ENCODE results near the gene NOSTRIN. TPM values are rescaled to one million over a fixed set of nuclear protein-coding genes. Genes with fewer than 3 reads are reported as not detected.
"Not testable (repeated sequence)": the region's sequence is repeated elsewhere in the genome, so short reads cannot be mapped to it uniquely, and the experiment has no call there.

The NOSTRIN gene
- total RNA-seq, 6 experiments from 2014 or later = 3.6 to 20.9 (median 9.0) TPM

DNA sequence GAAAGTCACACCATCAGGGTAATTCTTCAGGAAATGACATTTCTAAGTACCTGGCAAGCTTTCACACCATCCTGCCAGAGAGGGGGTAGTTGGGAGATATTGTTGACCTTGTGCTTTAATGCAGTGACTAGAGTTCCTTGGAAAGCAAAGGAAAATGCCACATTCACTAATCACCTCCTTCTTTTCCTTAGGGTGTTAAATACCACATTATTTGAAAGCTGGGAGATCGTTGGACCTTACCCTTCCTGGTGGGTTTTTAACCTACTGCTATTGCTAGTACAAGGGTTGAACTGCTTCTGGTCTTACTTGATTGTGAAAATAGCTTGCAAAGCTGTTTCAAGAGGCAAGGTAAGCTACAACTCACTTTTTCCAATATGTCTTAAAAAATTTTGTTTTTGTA lies 37.0 kb upstream of the NOSTRIN start:
- WGBS (ENCODE audit: insufficient coverage, low coverage, low lambda C conversion rate, missing lambda C conversion rate) = 73% methylated on average over 1 of the region's 1 CpG
- ATAC-seq (no peak), DNase-seq (no peak)
- Histone ChIP-seq H3K27me3 (no peaks in the 10 kb centered on the region), H3K4me3 (no peak overlapping the region), H3K4me1 (no peaks in the 10 kb centered on the region), H3K36me3 (peaks cover 0 to 3% (median 0%) of the 10 kb centered on the region in 4 donors), H3K9me3 (no peaks in the 10 kb centered on the region), H3K27ac (no peak overlapping the region)
- intact Hi-C loops (cut with DNase I) = no loop called here
- TF ChIP-seq POLR2A (IDR thresholded peaks at IDR 0.05) = no peak
- TF ChIP-seq, protein P1, sequence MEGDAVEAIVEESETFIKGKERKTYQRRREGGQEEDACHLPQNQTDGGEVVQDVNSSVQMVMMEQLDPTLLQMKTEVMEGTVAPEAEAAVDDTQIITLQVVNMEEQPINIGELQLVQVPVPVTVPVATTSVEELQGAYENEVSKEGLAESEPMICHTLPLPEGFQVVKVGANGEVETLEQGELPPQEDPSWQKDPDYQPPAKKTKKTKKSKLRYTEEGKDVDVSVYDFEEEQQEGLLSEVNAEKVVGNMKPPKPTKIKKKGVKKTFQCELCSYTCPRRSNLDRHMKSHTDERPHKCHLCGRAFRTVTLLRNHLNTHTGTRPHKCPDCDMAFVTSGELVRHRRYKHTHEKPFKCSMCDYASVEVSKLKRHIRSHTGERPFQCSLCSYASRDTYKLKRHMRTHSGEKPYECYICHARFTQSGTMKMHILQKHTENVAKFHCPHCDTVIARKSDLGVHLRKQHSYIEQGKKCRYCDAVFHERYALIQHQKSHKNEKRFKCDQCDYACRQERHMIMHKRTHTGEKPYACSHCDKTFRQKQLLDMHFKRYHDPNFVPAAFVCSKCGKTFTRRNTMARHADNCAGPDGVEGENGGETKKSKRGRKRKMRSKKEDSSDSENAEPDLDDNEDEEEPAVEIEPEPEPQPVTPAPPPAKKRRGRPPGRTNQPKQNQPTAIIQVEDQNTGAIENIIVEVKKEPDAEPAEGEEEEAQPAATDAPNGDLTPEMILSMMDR (IDR thresholded peaks at IDR 0.05) = no peak

DNA sequence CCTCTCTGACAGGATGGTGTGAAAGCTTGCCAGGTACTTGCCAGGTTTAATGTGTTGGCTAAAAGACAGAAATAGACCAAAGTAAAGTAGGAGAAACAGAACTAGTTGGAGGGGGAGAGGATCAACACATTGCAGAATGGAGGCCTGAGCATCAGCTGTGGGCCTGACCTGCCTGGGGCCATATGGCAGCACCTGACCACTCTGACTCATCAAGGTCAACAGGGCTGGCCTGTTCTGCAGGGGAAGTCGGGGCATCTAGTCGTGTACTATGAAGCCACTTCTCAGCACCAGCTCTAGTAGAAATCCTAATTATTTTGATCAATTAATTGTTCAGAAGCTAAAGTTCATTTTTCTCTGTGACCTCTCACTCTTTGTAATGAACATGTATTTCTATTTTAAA lies 35.8 kb upstream of the NOSTRIN start:
- Histone ChIP-seq H3K27ac (no peak overlapping the region), H3K36me3 (peaks cover 0 to 3% (median 0%) of the 10 kb centered on the region in 4 donors), H3K4me3 (no peak overlapping the region), H3K4me1 (no peaks in the 10 kb centered on the region), H3K9me3 (no peaks in the 10 kb centered on the region), H3K27me3 (no peaks in the 10 kb centered on the region)
- 100% methylated on average over 1 of the region's 2 CpGs for WGBS (ENCODE audit: insufficient coverage, low coverage, low lambda C conversion rate, missing lambda C conversion rate)
- ATAC-seq (peak in 2 of 4 donors; percentile 38 to 50), DNase-seq (no peak)
- intact Hi-C loops (cut with DNase I) = no loop called here
- TF ChIP-seq, protein P1 (IDR thresholded peaks at IDR 0.05) = no peak
- TF ChIP-seq POLR2A (IDR thresholded peaks at IDR 0.05) = no peak

DNA sequence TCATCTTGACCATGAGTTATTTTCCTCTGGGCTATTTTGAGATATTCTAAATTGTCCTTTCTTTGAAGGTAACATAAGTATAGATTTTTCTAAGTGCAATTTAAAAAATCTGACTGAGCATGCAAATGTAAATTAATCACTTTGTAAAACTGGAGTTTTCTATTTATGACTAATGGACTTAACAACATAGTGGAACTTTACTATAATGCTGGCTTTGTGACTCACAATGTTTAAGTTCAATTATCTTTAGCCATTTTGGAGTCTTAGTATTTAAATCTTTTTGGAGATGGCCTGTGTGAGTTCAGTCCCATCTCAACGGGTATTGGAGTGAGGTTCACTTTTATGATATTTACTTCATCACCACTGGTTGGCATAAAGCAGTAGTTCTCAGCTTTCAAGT lies 35.2 kb upstream of the NOSTRIN start:
- no peak for DNase-seq
- H3K27me3 ChIP-seq = no peaks in the 10 kb centered on the region
- no peak for ATAC-seq
- H3K4me3 ChIP-seq = no peak overlapping the region
- no peaks in the 10 kb centered on the region for H3K4me1 ChIP-seq
- H3K9me3 ChIP-seq = no peaks in the 10 kb centered on the region
- intact Hi-C loops (cut with DNase I) = no loop called here
- TF ChIP-seq, protein P1 (IDR thresholded peaks at IDR 0.05) = no peak
- no peak for TF ChIP-seq POLR2A (IDR thresholded peaks at IDR 0.05)
- WGBS (ENCODE audit: insufficient coverage, low coverage, low lambda C conversion rate, missing lambda C conversion rate) = 44% methylated on average over 1 of the region's 1 CpG
- peaks cover 0 to 3% (median 0%) of the 10 kb centered on the region in 4 donors for H3K36me3 ChIP-seq
- H3K27ac ChIP-seq = no peak overlapping the region

DNA sequence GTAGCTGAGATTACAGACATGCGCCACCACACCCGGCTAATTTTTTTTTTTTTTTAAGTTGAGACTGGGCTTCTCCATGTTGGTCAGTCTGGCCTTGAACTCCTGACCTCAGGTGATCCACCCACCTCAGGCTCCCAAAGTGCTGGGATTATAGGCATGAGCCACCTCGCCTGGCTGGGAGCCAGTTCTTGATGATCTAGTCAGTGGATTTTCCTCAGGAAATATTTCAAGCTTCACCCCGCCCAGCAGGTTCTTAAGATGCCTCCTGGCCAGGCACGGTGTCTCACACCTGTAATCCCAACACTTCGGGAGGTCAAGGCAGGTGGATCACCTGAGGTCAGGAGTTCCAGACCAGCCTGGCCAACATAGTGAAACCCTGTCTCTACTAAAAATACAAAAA lies 34.1 kb upstream of the NOSTRIN start:
- ATAC-seq; H3K9me3 ChIP-seq; DNase-seq; H3K27me3 ChIP-seq; H3K36me3 ChIP-seq; H3K27ac ChIP-seq; H3K4me3 ChIP-seq; intact Hi-C loops (cut with DNase I): not testable (repeated sequence)
- 100% methylated on average over 2 of the region's 6 CpGs for WGBS (ENCODE audit: insufficient coverage, low coverage, low lambda C conversion rate, missing lambda C conversion rate)
- H3K4me1 ChIP-seq = peaks cover 0 to 10% (median 1%) of the 10 kb centered on the region in 4 donors

DNA sequence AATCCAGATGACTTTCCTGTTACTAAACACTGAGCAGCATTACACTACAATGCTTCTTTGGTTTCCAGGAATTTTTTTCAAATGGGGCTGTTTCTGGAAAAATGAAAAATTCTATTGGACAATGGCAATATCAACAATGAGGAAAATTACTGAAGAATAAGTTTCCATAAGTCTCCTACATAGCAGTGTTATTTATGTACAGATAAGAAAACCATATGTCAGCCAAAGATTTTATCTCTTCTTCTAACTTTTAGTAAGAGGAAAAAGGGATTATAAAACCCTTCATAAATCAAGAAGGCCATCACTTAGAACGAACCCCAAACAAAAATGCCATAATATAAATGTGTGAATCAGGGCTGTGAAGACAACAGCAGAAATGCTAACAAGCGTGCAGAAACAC lies 31.6 kb upstream of the NOSTRIN start:
- ATAC-seq (no peak), DNase-seq (no peak)
- Histone ChIP-seq H3K4me3 (no peak overlapping the region), H3K4me1 (peaks cover 0 to 12% (median 4%) of the 10 kb centered on the region in 4 donors), H3K27me3 (no peaks in the 10 kb centered on the region), H3K9me3 (no peaks in the 10 kb centered on the region), H3K27ac (no peak overlapping the region), H3K36me3 (peaks cover 0 to 2% (median 0%) of the 10 kb centered on the region in 4 donors)
- TF ChIP-seq POLR2A (IDR thresholded peaks at IDR 0.05) = no peak
- TF ChIP-seq, protein P1 (IDR thresholded peaks at IDR 0.05) = no peak
- intact Hi-C loops (cut with DNase I) = loop anchor here in 1 of 2 donors (10.0 kb wide), 1 partner anchor 144 kb away; no protein-coding TSS in a partner anchor
- 57% methylated on average over 1 of the region's 2 CpGs for WGBS (ENCODE audit: insufficient coverage, low coverage, low lambda C conversion rate, missing lambda C conversion rate)
